IMR-90 (cell line): Measurements from ENCODE around the gene NUDCD3. TPM values are rescaled to one million over a fixed set of nuclear protein-coding genes. Genes with fewer than 3 reads are reported as not detected.

Experiments
- ATAC-seq: fragments of 200-7000 bp; cut with Tn5 transposase; 2 replicates; pipeline ENCODE4 v1.9.1; 2020; ENCODE audit warnings: low read depth, mild to moderate bottlenecking, moderate library complexity
- BruUV-seq: library from RNA; stranded (reverse); fragments of 400-500 nt; replicated peaks from 2 replicates; lab custom pipeline; 2021; lab: Mats Ljungman, UMichigan
- CTCF ChIA-PET: fragments of 300-600 bp; formaldehyde crosslinking; extraction: SDS; loops from one replicate; lab custom pipeline; 2021; ENCODE audit warnings: antibody characterized with exemption; lab: Yijun Ruan, JAX
- POLR2A ChIA-PET: fragments of 300-600 bp; sonication (Branson Sonifier 250); formaldehyde crosslinking; loops from one replicate; lab custom pipeline; 2022; ENCODE audit warnings: antibody characterized with exemption; ENCODE audit not compliant: unreplicated experiment; lab: Charles Lee
- DNase-seq: peaks from one replicate; pipeline ENCODE4 v3.0.0; 2013
- H2AFZ ChIP-seq: replicated peaks from 2 replicates; pipeline ENCODE3; 2013; ENCODE audit warnings: low read length, mild to moderate bottlenecking; ENCODE audit not compliant: poor library complexity
- H2AK5ac ChIP-seq: 2 replicates; pipeline ENCODE4 v1.6.1; 2013; ENCODE audit warnings: low read depth, low read length, inconsistent platforms
- H2AK9ac ChIP-seq: replicated peaks from 2 replicates; pipeline ENCODE3; 2013; ENCODE audit warnings: mild to moderate bottlenecking, low read depth, low read length, moderate library complexity; ENCODE audit not compliant: poor library complexity
- H2BK120ac ChIP-seq: 2 replicates; pipeline ENCODE4 v1.6.1; 2013; ENCODE audit warnings: low read depth, low read length, inconsistent platforms
- H2BK15ac ChIP-seq: 3 replicates; pipeline ENCODE4 v1.6.1; 2013; ENCODE audit warnings: low read depth, low read length, inconsistent platforms
- H2BK20ac ChIP-seq: 2 replicates; pipeline ENCODE4 v1.6.1; 2013; ENCODE audit warnings: low read depth, mild to moderate bottlenecking, inconsistent platforms, low read length, moderate library complexity
- H2BK5ac ChIP-seq: 2 replicates; pipeline ENCODE4 v1.6.1; 2013; ENCODE audit warnings: mild to moderate bottlenecking, low read depth, low read length, inconsistent platforms; ENCODE audit not compliant: poor library complexity, severe bottlenecking
- H3K14ac ChIP-seq: replicated peaks from 2 replicates; pipeline ENCODE4 v1.6.1; 2013; ENCODE audit warnings: low read depth, low read length, inconsistent platforms
- H3K18ac ChIP-seq: 2 replicates; pipeline ENCODE4 v1.6.1; 2013; ENCODE audit warnings: low read depth, low read length, control low read depth
- H3K23ac ChIP-seq: 2 replicates; pipeline ENCODE4 v1.6.1; 2013; ENCODE audit warnings: low read depth, low read length, inconsistent platforms
- H3K27ac ChIP-seq: 2 replicates; pipeline ENCODE4 v1.5.1; 2013; ENCODE audit warnings: mild to moderate bottlenecking, control low read depth, low read length; ENCODE audit not compliant: insufficient read depth
- H3K27me3 ChIP-seq: 2 replicates; pipeline ENCODE4 v1.6.1; 2013; ENCODE audit warnings: low read length; ENCODE audit not compliant: control insufficient read depth, insufficient read depth
- H3K36me3 ChIP-seq: 2 replicates; pipeline ENCODE4 v1.6.1; 2013; ENCODE audit warnings: low read length, mixed read lengths; ENCODE audit not compliant: control insufficient read depth, insufficient read depth
- H3K4ac ChIP-seq: 2 replicates; pipeline ENCODE4 v1.6.1; 2013; ENCODE audit warnings: low read depth, low read length, inconsistent platforms
- H3K4me1 ChIP-seq: 2 replicates; pipeline ENCODE4 v1.6.1; 2013; ENCODE audit warnings: low read length, mixed read lengths; ENCODE audit not compliant: control insufficient read depth, insufficient read depth
- H3K4me2 ChIP-seq: 2 replicates; pipeline ENCODE4 v1.6.1; 2013; ENCODE audit warnings: low read depth, mild to moderate bottlenecking, control low read depth, low read length, moderate library complexity
- H3K4me3 ChIP-seq: 2 replicates; pipeline ENCODE4 v1.5.1; 2013; ENCODE audit warnings: low read depth, mild to moderate bottlenecking, control low read depth, low read length, moderate library complexity; ENCODE audit not compliant: insufficient read depth
- H3K56ac ChIP-seq: 2 replicates; pipeline ENCODE4 v1.6.1; 2013; ENCODE audit warnings: low read length, inconsistent platforms; ENCODE audit not compliant: insufficient read depth; ENCODE audit errors: extremely low read depth
- H3K79me1 ChIP-seq, 2 experiments: 2 replicates each; pipeline ENCODE4 v1.6.1; 2013; ENCODE audit warnings: low read length in 2 of 2, inconsistent platforms in 1 of 2, low read depth in 1 of 2
- H3K9ac ChIP-seq: 2 replicates; pipeline ENCODE4 v1.6.1; 2013; ENCODE audit warnings: low read depth, low read length, control low read depth
- H3K9me1 ChIP-seq: 2 replicates; pipeline ENCODE4 v1.6.1; 2013; ENCODE audit warnings: low read length, inconsistent platforms; ENCODE audit not compliant: insufficient read depth
- H3K9me3 ChIP-seq: 2 replicates; pipeline ENCODE4 v1.6.1; 2013; ENCODE audit warnings: low read length; ENCODE audit not compliant: control insufficient read depth, insufficient read depth
- H4K20me1 ChIP-seq: 2 replicates; pipeline ENCODE4 v1.6.1; 2013; ENCODE audit warnings: low read length, inconsistent platforms; ENCODE audit not compliant: insufficient read depth
- H4K5ac ChIP-seq: 2 replicates; pipeline ENCODE4 v1.6.1; 2013; ENCODE audit warnings: mild to moderate bottlenecking, low read depth, low read length, control low read depth
- H4K8ac ChIP-seq, 2 experiments: 2 replicates each; pipeline ENCODE4 v1.6.1; 2013; ENCODE audit warnings: low read depth in 2 of 2, low read length in 2 of 2, control low read depth in 1 of 2, inconsistent platforms in 1 of 2
- H4K91ac ChIP-seq: 2 replicates; pipeline ENCODE4 v1.6.1; 2013; ENCODE audit warnings: low read depth, low read length, inconsistent platforms; ENCODE audit not compliant: insufficient read depth
- BHLHE40 ChIP-seq: fragments of 150-350 bp; IDR thresholded peaks from 2 replicates; pipeline ENCODE4 v1.6.1; 2016; ENCODE audit warnings: mild to moderate bottlenecking, low read depth, low read length
- CHD1 ChIP-seq: IDR thresholded peaks from 2 replicates; pipeline ENCODE4 v1.6.1; 2012; ENCODE audit warnings: low read depth, low read length, improper control_type of control experiment
- CTCF ChIP-seq: conservative IDR thresholded peaks from 2 replicates; pipeline ENCODE4 v1.5.1; 2012; ENCODE audit warnings: mild to moderate bottlenecking, low read depth, low read length, improper control_type of control experiment
- FOS ChIP-seq: fragments of 150-350 bp; IDR thresholded peaks from 2 replicates; pipeline ENCODE4 v1.6.1; 2016; ENCODE audit warnings: low read depth, low read length
- MAFK ChIP-seq: IDR thresholded peaks from 2 replicates; pipeline ENCODE4 v1.6.1; 2012; ENCODE audit warnings: low read depth, low read length, improper control_type of control experiment
- MAZ ChIP-seq: IDR thresholded peaks from 2 replicates; pipeline ENCODE4 v1.6.1; 2012; ENCODE audit warnings: low read depth, mild to moderate bottlenecking, low read length, improper control_type of control experiment, moderate library complexity, borderline replicate concordance
- NFE2L2 ChIP-seq: fragments of 150-350 bp; IDR thresholded peaks from 2 replicates; pipeline ENCODE4 v1.6.1; 2016; ENCODE audit warnings: low read depth, mild to moderate bottlenecking, low read length
- POLR2A ChIP-seq: IDR thresholded peaks from 2 replicates; pipeline ENCODE4 v1.6.1; 2012; ENCODE audit warnings: mild to moderate bottlenecking, low read depth, low read length
- RAD21 ChIP-seq: IDR thresholded peaks from 2 replicates; pipeline ENCODE4 v1.6.1; 2012; ENCODE audit warnings: low read length, improper control_type of control experiment
- RCOR1 ChIP-seq: IDR thresholded peaks from 2 replicates; pipeline ENCODE4 v1.6.1; 2012; ENCODE audit warnings: mild to moderate bottlenecking, low read length, improper control_type of control experiment; ENCODE audit not compliant: insufficient replicate concordance
- RFX5 ChIP-seq: IDR thresholded peaks from 2 replicates; pipeline ENCODE4 v1.8.0; 2012; ENCODE audit warnings: low read depth, mild to moderate bottlenecking, low read length, moderate library complexity
- SMC3 ChIP-seq: fragments of 150-350 bp; IDR thresholded peaks from 2 replicates; pipeline ENCODE4 v1.6.1; 2016; ENCODE audit warnings: low read depth, mild to moderate bottlenecking, antibody characterized with exemption, low read length, moderate library complexity
- USF2 ChIP-seq: fragments of 150-350 bp; IDR thresholded peaks from 2 replicates; pipeline ENCODE4 v1.6.1; 2017; ENCODE audit warnings: mild to moderate bottlenecking, antibody characterized with exemption, low read length, low read depth
- WGBS, 2 experiments: methylation state at CpG; one replicate each; pipeline versions ENCODE4 v1.1.5 to v1.1.7; 2013; ENCODE audit warnings: missing lambda C conversion rate in 2 of 2; ENCODE audit not compliant: insufficient read length in 1 of 2; ENCODE audit errors: extremely low coverage in 2 of 2; 5-methylcytosine and 5-hydroxymethylcytosine counted together
- dilution Hi-C: fragments of 300-500 bp; cut with HindIII; formaldehyde crosslinking; loops from one replicate; pipeline ENCODE4 v1.14.3; 2018; ENCODE audit warnings: low sequenced_read_pairs; ENCODE audit not compliant: unreplicated experiment
- in situ Hi-C: fragments of 300-500 bp; cut with MboI; formaldehyde crosslinking; loops from 3 replicates; pipeline ENCODE4 v1.14.3; 2019; ENCODE audit warnings: low sequenced_read_pairs, inconsistent platforms, mixed read lengths
- intact Hi-C: fragments of 100-400 bp; cut with micrococcal nuclease; formaldehyde crosslinking; loops from 2 replicates; pipeline ENCODE4 v1.10.0; 2022
- polyA plus RNA-seq, 3 experiments: library from polyadenylated mRNA; depleted of rRNA; stranded (reverse); fragments of >200 nt; gene quantifications; 2 replicates each; pipeline ENCODE4 v1.2.3, GENCODE V29; 2012; ENCODE audit warnings: low replicate concordance in 1 of 3
- total RNA-seq: library from RNA; depleted of rRNA; stranded (reverse); fragments of >200 nt; gene quantifications from 2 replicates; pipeline ENCODE4 v1.2.3, GENCODE V29; 2012

The NUDCD3 gene
- total and polyA plus RNA-seq, 2 of the 4 experiments (the other 2 are of a cell fraction), result 49.5 to 76.0 TPM

GRCh38 chr7:44383566-44383965 lies 106.9 kb downstream of the NUDCD3 start:
- no TSS peak for BruUV-seq
- WGBS, 2 experiments, result no CpG with 5 or more reads among the region's 11 CpGs

More at GRCh38 chr7:44383566-44383965, 106.9 kb downstream of the NUDCD3 start:
- ChIA-PET POLR2A (no interaction called here), CTCF (interaction anchor here (0.7 to 1.0 kb wide), 2 partner anchors 54 to 182 kb away, joined by 3 to 5 read pairs; no protein-coding TSS in a partner anchor)
- ATAC-seq (peak; percentile 68), DNase-seq (peak; percentile 81)
- Histone ChIP-seq H2BK5ac (peak overlapping the region; percentile 95), H2BK120ac (peak overlapping the region; percentile 96), H3K56ac (no peak overlapping the region), H3K79me1 (peaks cover 0 to 82% of the 10 kb centered on the region in 2 experiments; a peak in 2 of 4 replicates), H3K14ac (peak overlapping the region; percentile 93), H3K4me1 (peaks cover 53% of the 10 kb centered on the region), H3K18ac (peak overlapping the region; percentile 28; the same call in 1 of the 2 replicates), H3K27me3 (no peaks in the 10 kb centered on the region), H4K20me1 (peaks cover 9% of the 10 kb centered on the region; the same call in 1 of the 2 replicates), H2AK9ac (peak overlapping the region; percentile 86), H3K27ac (peak overlapping the region; percentile 76), H2AFZ (peak overlapping the region; percentile 87), H2AK5ac (peak overlapping the region; percentile 99), H4K91ac (peak overlapping the region; percentile 87), H4K5ac (peak overlapping the region; percentile 28; the same call in 1 of the 2 replicates), H3K36me3 (peaks cover 32% of the 10 kb centered on the region), H3K9me3 (no peaks in the 10 kb centered on the region), H4K8ac (peak overlapping the region; percentile 9 to 91), H3K9me1 (peaks cover 77% of the 10 kb centered on the region), H3K23ac (peak overlapping the region; percentile 87; the same call in 1 of the 2 replicates), H3K4me2 (peak overlapping the region; percentile 56), H2BK15ac (peak overlapping the region; percentile 85; the same call in 2 of the 3 replicates), H3K4ac (peak overlapping the region; percentile 97), H3K4me3 (no peak overlapping the region), H2BK20ac (peak overlapping the region; percentile 82), H3K9ac (no peak overlapping the region; the same call in 1 of the 2 replicates)
- dilution Hi-C loops, result no loop called here
- in situ Hi-C loops, result no loop called here
- intact Hi-C loops, result no loop called here
- TF ChIP-seq MAZ, result no peak
- no peak for TF ChIP-seq RFX5
- TF ChIP-seq NFE2L2, result no peak
- peak; percentile 78 for TF ChIP-seq FOS
- no peak for TF ChIP-seq RCOR1
- no peak for TF ChIP-seq MAFK
- no peak for TF ChIP-seq POLR2A
- TF ChIP-seq BHLHE40, result 0 out of 2 replicates have a peak, but pooled peaks have one; percentile 6
- no peak for TF ChIP-seq SMC3
- no peak for TF ChIP-seq CHD1
- TF ChIP-seq RAD21, result no peak
- no peak for TF ChIP-seq USF2
- no peak for TF ChIP-seq CTCF
